ENCODE results near the gene STYX.
"Not testable (repeated sequence)": the region's sequence is repeated elsewhere in the genome, so short reads cannot be mapped to it uniquely, and the experiment has no call there.

STYX gene

DNA sequence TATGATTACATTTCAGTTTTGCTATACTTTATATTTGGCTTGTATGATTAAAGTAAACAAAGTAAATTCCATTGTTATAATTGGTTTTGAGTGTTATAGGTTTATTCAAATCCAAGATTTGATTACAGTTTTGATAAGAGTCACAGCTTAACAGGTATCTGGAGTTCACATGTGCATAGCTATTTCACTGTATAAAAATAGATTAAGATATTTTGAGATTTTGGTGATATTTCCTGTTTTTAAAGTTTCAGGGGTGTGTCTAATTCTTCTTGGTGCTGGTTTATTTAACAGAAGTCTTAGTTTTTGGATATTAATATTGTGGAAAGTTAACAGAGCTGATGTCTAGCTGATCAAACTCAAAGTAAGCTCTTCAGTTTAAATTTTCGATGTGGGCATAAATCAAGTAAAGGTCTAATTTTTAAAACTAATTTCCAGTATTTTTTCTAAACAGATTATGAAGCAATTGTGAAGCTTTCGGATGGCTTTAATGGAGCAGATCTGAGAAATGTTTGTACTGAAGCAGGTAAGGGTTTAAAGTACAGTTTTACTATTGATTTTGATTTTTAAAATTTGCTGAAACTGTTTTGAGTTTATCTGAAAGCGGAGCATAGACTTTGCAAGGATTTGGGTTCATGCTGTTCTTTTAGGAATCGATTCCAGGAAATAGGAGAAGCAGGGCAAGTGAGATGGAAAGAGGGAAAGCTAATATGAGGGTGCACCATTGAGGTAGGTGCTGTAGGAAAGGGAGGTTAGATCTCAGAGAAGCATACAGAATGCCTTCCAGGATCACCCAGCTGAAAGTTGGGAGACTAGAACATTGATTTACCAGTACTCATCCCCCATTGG is 6.2 kb upstream of the STYX start:
- DNase-seq (ENCODE audit: low read depth in 3 of 3, low spot score in 1 of 3): no peak

DNA sequence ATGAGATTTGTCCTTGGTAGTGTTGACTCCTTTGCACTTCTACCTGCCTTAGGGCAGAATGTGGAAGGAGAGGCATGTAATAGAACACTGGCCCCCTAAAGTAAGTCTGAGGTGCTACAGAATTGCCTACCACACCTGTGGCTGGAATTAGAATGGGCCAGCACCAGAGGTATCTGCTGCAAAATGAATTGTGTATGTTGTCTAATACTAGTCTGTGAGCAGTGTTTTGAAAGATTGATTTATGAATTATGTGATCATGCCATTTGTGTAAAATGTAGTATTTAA is 5.7 kb upstream of the STYX start:
- no peak for DNase-seq (ENCODE audit: low read depth in 3 of 3, low spot score in 1 of 3)

GRCh38 chr14:52727509-52727908 is 2.5 kb upstream of the STYX start:
- DNase-seq (ENCODE audit: low read depth in 3 of 3, low spot score in 1 of 3): not testable (repeated sequence)

DNA sequence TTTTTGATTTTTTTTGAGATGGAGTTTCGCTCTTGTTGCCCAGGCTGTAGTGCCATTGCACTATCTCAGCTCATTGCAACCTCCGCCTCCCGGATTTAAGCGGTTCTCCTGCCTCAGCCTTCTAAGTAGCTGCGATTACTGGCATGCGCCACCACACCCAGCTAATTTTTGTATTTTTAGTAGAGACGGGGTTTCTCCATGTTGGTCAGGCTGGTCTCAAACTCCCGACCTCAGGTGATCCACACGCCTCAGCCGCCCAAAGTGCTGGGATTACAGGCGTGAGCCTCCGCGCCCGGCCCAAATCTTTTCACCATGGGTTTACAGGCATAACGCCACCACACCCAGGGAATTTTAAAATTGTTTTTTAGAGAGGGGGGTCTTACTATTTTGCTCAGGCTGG is 931 bp upstream of the STYX start:
- not testable (repeated sequence) for DNase-seq (ENCODE audit: low read depth in 3 of 3, low spot score in 1 of 3)

DNA sequence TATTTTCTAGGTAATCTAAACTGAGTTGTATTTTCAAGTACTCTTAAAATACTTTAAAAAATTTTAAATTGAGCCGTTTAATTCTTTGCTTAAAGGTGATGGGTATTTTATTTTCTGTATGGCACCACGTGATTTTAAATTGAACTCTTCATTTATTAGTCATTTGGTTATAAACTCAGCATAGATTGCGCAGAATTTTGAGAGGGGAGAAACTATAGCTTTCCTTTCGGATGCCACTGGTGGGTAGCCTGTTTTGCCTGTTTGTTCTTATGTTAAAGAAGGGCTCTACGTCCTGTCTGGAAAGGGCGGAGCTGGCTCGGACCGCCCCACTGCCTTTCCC is 411 bp upstream of the STYX start:
- no peak for DNase-seq (ENCODE audit: low read depth in 3 of 3, low spot score in 1 of 3)

- DNase-seq (ENCODE audit: low read depth in 3 of 3, low spot score in 1 of 3): no peak
These were observed 744 bp downstream of the STYX start for GRCh38 chr14:52730709-52731111.

DNA sequence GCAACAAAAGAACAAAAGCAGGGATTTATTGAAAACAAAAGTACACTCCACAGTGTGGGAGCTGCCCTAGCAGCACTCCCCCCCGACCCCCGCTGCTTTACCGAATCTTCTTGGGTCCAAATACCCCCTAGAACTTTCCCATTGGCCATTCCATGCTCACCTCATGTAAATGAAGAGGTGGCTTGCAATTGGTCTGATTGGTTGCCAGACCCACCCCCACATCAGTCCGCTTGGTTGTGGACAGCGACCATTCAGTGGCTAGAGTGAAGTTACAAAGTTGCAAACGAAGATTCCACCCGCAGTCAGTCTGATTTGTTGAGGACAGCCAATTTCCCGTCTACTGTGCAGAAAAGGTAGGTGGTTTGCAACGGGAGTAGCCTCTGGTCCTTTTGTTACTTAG is 3.9 kb downstream of the STYX start:
- no peak for DNase-seq (ENCODE audit: low read depth in 3 of 3, low spot score in 1 of 3)

DNA sequence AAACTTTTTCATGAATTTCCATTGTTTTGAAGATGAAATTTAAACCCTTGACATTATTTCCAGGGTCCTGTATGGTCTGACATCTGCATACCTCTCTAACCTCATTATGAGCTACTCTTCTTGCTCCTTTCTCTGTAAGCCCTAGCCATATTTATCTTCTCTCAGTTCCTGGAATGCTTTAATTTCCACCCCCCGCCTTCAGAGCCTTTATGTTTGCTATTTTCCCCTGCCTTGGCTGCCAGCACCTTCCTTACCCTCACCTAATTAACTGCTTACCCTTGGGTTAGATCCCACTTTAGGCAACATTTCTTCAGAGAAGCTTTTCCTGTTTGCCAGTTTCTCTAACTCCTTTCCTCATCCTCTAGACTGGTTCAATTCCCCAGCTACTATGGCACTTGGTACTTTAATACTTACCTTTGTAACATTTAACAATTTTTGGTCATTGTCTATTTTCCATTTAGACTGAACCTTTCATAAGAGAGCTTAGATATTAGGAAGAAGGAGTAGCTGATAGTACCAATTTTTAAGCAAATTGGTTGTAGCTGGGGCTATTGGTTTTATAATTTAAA is 6.0 kb downstream of the STYX start:
- DNase-seq (ENCODE audit: low read depth in 3 of 3, low spot score in 1 of 3): no peak

GRCh38 chr14:52738409-52738808 is 8.4 kb downstream of the STYX start:
- no peak for DNase-seq (ENCODE audit: low read depth in 3 of 3, low spot score in 1 of 3)

DNA sequence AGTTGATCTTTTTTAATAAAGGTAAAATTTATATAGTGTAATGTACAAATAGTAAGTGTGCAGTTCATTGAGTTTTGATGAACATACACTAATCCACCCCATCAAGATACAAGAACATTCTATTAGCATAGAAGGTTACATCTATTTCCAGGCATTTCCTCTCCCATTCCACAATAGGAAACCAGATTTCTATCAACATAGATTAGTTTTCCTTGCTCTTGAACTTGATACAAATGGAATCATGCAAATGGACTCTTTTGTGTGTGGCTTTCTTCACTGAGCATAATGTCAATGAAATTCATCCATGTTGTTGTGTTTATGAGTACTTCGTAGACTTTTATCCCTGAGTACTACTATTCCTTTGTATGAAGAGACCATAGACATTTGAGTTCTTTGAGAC is 10.8 kb downstream of the STYX start:
- no peak for DNase-seq (ENCODE audit: low read depth in 3 of 3, low spot score in 1 of 3)

DNA sequence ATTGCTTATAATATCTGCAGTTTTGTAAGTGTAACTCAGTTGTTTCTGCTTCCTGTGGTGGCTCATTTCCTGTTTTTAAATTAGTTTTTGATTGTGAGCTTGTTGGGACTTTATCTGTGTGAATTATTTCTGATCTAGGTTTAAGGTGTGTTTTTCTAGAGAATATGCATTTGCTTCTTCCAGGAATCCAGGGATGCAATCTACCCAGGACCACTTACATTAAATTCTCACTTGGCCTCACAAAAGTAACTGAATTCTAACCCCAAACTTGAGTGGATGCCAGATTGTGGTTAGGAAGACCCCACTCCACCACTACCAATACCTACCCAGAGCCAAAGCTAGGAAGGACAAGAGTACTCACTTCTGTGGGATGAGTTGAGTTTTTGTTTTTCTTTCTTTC is 11.9 kb downstream of the STYX start:
- no peak for DNase-seq (ENCODE audit: low read depth in 3 of 3, low spot score in 1 of 3)

GRCh38 chr14:52748647-52749292 is 18.8 kb downstream of the STYX start:
- DNase-seq (ENCODE audit: low read depth in 3 of 3, low spot score in 1 of 3): no peak

DNA sequence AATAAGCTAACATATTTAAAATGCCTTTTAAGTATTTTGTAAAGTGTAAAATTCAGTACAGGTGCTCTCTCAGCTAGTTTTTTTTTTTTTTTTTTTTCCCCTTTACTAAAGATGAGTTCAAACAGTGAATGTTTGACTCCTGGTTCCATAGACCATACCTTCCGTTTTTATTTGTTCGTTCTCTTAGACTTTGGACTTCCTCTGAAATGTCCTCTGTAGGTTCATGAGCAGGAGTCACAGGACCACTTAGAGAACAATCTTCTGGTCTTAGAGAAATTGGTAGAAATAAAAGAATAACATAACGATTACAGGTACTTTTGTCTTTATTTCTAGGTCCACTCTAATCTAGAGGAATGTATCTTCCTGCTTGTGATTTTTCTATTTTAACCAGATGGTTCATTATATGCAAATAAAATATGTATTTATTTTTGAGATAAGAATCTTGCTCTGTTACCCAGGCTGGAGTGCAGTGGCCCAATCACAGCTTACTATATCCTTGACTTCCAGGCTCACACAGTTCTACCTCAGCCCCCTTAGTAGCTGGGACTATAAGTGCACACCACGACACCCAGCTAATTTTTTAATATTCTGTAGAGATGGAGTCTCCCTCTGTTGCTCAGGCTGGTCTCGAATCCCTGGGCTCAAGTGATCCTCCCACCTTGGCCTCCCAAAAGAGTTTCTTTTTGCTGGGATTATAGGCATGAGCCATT is 25.8 kb downstream of the STYX start:
- DNase-seq (ENCODE audit: low read depth in 3 of 3, low spot score in 1 of 3): no peak

GRCh38 chr14:52759145-52759544 is 29.2 kb downstream of the STYX start:
- no peak for DNase-seq (ENCODE audit: low read depth in 3 of 3, low spot score in 1 of 3)

- DNase-seq (ENCODE audit: low read depth in 3 of 3, low spot score in 1 of 3): not testable (repeated sequence)
These were observed 33.0 kb downstream of the STYX start for GRCh38 chr14:52762923-52763322.

- DNase-seq (ENCODE audit: low read depth in 3 of 3, low spot score in 1 of 3): no peak
These were observed 37.3 kb downstream of the STYX start for GRCh38 chr14:52767058-52767833.

DNA sequence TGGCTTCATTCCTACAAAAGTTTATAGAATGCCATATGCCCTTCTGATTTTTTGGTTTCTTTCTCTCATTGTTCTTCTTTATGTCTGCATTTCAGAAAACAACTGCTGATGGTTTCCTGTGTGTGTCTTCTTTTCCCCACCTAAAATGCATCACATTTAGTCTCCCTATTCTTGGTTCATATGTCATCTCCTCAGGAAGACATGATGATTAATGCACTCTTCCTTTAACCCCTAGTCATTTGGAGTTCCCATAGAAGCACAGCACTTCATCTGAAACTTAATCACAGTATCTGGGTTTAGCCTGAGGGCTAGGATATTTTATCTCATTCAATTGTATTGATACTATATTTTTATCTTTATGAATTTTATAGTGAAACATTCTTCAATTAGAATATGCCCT is 39.9 kb downstream of the STYX start:
- no peak for DNase-seq (ENCODE audit: low read depth in 3 of 3, low spot score in 1 of 3)

- DNase-seq (ENCODE audit: low read depth in 3 of 3, low spot score in 1 of 3): no peak
These were observed 46.9 kb downstream of the STYX start for GRCh38 chr14:52776816-52777215.

DNA sequence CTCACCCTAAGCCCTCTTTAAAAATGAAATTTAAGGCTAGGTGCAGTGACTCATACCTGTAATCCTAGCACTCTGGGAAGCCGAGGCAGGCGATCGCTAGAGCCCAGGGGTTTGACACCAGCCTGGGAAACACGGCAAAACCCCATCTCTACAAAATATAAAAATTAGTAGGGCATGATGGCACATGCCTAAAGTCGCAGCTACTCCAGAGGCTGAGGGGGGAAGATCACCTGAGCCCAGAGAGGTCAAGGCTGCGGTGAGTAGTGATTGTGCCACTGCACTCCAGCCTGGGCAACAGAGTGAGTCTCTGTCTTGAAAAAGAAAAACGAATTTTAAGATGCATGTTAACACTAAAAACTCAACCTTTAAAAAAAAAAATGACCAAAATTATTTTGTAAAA is 48.7 kb downstream of the STYX start:
- DNase-seq (ENCODE audit: low read depth in 3 of 3, low spot score in 1 of 3): no peak

- no peak for DNase-seq (ENCODE audit: low read depth in 3 of 3, low spot score in 1 of 3)
These were observed 50.9 kb downstream of the STYX start for GRCh38 chr14:52780893-52781292.

GRCh38 chr14:52781629-52782028 is 51.7 kb downstream of the STYX start:
- DNase-seq (ENCODE audit: low read depth in 3 of 3, low spot score in 1 of 3): no peak

All from stimulated activated CD4-positive, alpha-beta T cell treated with anti-CD3 and anti-CD28 coated beads, TNF-alpha, amount 100 ng/mL, for 1 hour (primary cell).